Measurements from ENCODE around the gene GNB1L.

GNB1L gene

GRCh38 chr22:19748991-19749664 is 105.5 kb downstream of the GNB1L start:
- DNase-seq (ENCODE audit: low read depth) = no peak

- DNase-seq (ENCODE audit: low read depth) = no peak
Measured at GRCh38 chr22:19748139-19748538, 106.5 kb downstream of the GNB1L start.

DNA sequence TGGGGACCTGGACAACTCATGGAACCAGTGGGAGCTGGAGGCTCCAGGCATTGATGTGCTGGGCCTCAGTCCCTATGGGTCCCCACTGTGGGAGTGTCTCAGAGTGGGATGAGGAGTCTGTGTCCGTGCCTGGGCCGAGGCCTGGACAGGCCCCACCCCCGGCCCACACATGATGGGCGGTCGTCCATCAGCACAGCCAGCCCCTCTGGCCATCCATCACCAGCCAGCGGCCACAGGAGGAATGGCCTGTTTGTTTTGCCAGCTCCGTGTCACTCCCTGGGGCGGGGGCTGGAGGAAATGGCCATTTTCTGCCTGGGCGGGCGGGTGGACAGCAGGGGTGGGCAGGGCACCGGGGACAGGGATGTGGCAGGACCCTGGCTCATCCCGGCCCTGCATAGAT is 107.1 kb downstream of the GNB1L start:
- no peak for DNase-seq (ENCODE audit: low read depth)

DNA sequence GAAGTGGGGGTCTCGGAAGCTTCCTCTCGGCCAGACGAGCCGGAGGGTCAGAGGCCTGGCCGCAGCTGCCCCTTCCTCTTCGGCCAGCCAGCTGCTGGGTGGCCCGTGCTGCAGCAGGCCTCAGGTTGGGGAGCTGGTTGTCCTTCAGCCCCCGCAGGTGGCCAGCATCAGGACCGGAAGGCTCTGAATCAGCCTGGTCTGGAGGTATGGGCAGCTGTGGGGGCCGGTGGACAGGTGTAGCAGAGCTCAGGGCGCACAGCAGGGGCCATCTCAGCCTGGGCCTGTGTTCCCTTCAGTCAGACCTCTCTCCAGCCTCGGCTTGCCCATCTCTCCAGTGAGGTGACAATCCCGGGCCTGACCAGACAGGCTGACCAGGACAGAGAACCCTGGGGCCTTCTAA is 107.9 kb downstream of the GNB1L start:
- no peak for DNase-seq (ENCODE audit: low read depth)

DNA sequence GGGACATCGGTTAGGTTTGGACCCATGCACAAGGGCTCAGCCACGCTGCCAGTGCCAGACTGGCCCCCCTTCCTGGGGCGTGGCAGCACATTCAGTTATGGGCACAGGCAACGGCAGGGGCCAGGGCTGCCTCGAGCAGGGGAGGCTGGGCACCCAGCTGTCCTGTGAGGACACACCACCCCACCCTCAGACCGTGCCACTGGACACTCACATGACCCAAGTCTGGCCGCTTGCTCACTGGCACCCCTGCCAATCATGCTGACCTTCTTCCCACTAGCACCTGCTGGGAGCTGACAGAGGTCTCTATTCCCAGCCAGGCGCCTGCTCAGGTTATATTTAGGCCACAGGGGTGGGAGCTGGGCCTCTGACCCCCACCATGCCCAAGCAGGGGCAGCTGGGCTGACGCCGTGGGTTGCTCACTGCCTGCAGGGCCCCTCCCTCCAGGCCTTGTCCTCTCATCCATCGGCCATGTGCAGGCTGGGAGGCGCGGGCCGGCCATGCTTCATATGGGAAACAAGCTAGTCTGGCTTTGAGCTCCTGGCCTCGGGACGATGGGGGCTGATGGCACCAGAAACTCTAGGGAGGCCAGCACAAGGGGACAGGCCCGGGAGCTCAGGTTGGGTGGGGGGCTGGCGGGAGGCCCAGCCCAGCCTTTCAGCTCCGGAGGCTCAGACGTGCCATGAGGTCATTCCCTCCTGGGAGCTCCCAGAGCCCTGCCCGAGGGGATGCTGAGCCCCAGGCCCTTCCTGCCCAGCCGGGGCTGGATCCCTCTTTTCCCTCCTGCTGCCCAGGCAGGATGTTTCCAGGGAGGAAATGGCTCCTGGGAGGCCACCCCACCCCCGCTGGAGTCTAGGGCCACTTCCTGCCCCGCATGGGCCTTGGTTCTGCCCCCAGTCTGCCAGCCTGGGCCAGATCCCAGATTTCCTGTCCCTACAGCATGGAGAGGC is 109.2 kb downstream of the GNB1L start:
- DNase-seq (ENCODE audit: low read depth) = no peak

- no peak for DNase-seq (ENCODE audit: low read depth)
Measured at GRCh38 chr22:19744350-19745006, 110.2 kb downstream of the GNB1L start.

DNA sequence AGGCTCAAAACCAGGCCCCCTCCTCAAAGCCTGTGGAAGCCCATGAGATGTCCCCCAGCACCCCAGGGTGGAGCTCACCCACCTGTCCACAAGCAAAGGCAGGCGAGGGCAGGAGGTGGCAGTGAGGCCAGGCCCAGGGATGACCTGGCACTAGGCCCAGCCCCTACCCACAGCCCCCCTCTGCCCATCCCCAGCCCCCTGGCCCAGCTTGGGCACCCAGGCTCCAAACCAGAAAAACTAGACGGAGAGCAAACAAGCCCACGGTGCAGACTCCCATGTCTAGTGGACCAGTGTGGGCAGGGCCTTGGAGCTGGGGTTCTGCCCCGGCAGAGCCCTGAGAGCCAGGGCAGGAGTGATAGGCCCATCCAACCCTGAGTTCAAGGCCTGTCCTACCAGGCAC is 111.0 kb downstream of the GNB1L start:
- DNase-seq (ENCODE audit: low read depth) = no peak

DNA sequence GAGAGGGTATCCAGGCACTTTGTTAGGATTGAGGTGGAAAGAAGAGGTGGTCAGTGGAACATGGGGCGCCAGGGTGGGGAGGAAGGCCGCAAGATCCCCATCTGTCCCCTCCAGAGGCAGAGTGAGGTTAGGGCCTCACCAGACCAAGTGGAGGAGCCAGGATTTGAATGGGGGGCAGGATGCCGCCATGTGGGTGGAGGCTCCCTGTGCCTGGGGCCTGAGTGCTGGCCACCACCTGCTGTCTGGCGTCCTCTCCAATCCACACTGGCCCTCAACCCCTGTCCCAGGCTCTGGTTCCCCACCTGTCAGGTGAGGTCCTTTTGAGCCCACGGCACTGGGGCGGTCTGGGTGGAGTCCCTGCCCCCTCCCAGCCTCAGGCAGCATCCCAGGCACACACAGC is 111.6 kb downstream of the GNB1L start:
- no peak for DNase-seq (ENCODE audit: low read depth)

DNA sequence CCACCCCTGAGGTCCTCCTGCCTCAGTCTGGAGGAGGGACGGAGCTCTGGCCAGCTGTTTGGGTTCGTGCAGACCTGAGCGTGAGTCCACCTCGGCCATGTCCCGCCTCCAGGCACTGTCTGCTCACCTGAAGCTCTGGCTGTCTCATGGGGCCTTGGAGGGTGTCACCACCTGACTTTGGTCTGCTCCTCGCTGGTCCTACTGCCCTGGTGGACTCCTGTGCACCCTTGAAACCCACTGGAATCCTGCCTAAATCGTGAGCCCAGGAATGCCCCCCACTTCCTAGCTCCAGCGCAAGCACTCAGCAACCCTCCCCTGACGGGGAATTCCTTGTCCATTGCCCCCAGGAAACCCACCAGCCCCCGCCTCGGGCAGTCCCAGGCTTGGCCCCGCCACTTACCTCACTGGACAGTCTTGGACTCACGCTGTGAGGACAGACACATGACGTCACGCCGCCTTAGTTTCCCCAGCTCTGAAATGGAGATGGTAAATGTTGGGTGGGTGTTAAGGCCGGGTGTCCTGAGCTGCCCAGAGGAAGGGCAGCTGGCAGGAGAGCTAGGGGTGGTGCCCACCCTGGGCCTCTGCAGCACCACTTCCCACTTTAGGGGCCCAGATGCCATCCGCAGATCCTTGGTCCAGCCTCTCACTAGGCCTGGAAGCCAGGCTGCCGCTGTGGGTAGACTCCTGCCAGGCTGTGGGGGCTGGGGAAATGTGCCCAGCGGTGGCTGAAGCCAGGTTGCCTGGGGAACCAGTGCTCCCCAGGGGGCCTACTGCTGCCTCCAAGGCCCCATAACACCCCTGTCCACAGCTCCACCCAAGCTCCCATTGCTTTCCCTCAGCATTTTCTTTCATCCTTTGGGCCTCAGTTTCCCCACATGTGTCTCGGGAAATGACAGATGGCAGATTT is 112.3 kb downstream of the GNB1L start:
- no peak for DNase-seq (ENCODE audit: low read depth)

DNA sequence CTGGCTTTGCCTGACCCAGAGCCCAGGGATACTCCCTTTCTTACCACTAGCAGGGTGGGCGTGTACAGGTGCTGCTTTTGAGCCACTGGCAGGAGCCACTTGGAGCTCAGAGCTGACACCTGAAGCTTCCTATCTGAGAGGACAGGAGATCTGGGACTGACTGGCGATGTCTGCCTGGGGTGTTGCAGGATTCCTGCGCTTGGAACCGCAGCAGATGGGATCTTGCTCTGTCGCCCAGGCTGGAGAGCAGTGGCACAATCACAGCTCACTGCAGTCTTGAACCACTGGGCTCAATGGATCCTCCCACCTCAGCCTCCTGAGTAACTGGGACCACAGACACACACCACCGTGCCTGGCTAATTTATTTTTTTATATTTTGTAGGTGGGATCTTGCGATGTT is 113.6 kb downstream of the GNB1L start:
- no peak for DNase-seq (ENCODE audit: low read depth)

DNA sequence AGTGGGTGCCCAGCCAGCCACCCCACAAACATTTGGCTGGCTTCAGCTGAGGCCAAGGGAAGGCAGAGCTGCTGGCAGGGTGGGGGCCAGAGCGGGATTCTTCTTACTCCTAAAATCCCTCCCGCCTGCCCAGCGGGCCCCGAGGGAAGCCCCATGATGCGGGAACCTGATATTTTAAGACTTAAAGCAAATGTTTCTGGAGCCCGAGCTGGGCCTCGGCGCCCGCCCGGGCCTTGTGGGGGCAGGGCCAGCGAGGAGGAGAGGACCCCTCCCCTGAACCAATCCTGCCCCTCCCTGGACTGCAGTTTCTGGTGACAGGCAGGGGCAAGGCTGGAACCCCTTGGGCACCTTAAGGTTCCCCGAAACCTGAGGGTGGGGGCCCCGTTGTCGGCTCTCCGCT is 114.1 kb downstream of the GNB1L start:
- DNase-seq (ENCODE audit: low read depth) = no peak

- no peak for DNase-seq (ENCODE audit: low read depth)
Measured at GRCh38 chr22:19739911-19740449, 114.7 kb downstream of the GNB1L start.

DNA sequence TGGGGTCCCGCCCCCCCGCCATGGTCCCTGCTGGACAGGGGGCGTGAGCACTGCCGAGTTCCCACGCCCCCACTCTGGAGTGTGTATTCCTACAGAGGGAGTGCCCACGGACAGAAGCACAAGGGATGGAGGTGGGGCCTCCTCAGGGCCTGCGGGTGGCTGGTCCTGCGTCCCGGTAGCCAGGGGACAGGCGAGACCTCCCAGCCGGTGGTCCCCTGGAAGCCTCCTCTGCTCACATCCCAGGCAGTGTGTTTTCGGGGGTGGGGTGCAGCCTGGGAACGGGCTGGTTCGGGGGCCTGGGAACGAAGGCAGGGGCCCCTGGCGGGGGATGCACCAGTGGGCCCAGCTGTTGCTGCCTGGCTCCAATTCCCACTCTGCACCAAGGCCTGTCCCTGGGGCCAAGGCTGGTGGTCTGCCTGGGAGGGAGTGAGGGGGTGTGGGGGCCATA is 115.2 kb downstream of the GNB1L start:
- no peak for DNase-seq (ENCODE audit: low read depth)

DNA sequence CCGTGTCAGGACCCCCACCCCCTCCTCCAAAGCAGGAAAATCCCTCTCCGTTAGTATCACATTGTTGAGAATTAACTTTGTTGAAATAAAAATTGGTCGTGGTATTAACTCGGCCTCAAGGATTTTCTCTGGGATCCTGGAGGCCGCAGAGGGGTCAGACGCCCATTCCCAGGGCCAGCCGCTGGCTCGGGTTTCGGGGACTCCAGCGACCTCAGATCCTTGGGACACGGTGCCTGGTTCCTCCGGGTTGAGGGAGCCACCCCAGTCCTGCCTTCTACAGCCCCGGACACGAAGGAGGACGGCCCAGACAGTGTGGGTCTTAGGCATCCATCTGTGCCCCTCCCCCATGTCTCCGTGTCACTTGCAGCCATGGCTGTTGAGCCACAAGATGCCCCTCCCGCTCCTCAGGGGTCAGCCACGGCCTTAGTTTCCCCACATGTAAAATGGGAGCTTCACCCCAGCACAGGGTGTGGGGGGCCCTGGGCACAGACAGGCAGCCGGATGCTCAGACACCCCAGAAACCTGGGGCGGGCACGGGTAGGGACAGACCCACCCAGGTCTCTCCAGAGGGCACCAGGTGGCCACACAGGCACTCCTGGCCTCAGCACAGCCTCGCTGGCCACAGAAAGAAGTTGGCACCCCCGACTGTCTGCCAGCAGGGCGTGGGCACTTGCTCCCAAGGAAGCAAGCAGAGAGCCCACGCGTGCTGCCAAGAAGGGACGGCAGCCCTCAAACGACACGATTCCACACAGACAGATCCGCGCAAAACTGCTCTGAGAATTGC is 115.8 kb downstream of the GNB1L start:
- DNase-seq (ENCODE audit: low read depth) = no peak

- no peak for DNase-seq (ENCODE audit: low read depth)
Measured at GRCh38 chr22:19737846-19738663, 116.6 kb downstream of the GNB1L start.

GRCh38 chr22:19735665-19736510 is 118.8 kb downstream of the GNB1L start:
- no peak for DNase-seq (ENCODE audit: low read depth)

DNA sequence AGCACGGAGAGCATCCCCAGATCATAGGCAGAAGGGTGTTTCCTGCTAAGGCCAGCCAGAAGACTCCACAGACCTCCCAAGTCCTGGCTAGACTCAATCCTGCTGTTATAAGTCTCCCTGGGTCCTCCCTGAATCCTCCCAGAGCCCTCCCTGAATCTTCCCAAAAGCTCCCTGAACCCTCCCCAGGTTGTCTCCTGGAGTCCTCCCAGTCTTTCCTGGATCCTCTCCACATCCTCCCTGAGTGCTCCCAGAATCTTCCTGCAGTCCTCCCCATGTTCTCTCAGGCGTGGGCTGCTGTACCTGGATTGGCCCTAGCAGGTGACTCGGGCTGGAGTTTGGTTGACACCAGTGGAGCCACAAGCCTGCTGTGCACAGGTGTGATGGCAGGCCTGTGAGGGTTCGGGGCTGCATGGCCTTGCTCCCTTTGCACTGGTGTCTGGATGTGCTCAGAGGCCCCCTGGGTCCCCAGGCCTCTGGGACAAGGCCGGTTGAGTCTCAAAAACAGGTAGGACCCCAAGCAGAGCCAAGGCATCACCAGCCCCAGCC is 119.8 kb downstream of the GNB1L start:
- no peak for DNase-seq (ENCODE audit: low read depth)

DNA sequence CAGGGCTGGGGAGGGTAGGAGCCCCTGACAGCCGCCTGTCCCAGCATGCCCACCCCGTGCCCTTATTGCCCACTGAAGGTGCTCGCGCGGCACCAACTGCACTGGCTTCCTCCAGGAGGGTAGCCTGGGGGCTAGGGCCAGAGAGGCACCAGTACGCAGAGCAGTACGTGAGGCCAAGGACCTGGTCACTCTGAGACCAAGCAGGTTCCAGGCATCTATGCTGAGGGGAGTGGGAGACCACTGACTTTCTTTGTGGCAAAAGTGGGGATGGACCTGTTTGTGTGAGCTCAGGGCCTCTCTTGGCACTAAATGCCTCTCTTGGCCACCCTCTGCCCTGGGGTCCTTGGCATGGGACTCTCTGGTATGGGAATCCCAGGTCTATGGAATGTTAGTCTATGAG is 120.5 kb downstream of the GNB1L start:
- DNase-seq (ENCODE audit: low read depth) = no peak
